Calu3 (cell line): ENCODE results near the gene CA12. TPM values are rescaled to one million over a fixed set of nuclear protein-coding genes. Genes with fewer than 3 reads are reported as not detected.

ENCODE experiments used
- BruUV-seq: library from RNA; stranded (reverse); fragments of 400-500 nt; replicated peaks from 2 replicates; lab custom pipeline; 2021; lab: Mats Ljungman, UMichigan
- CTCF ChIA-PET: fragments of 300-600 bp; sonication (Branson Sonifier 250); formaldehyde crosslinking; loops from one replicate; lab custom pipeline; 2022; ENCODE audit warnings: antibody characterized with exemption; lab: Charles Lee
- DNase-seq: peaks from one replicate; pipeline ENCODE4 v3.0.0; 2022
- H3K27ac Mint-ChIP-seq: one replicate; pipeline ENCODE4 v1.8.0; 2022; ENCODE audit warnings: mixed read lengths; ENCODE audit not compliant: unreplicated experiment
- H3K27me3 Mint-ChIP-seq: one replicate; pipeline ENCODE4 v1.8.0; 2022; ENCODE audit warnings: mixed read lengths; ENCODE audit not compliant: unreplicated experiment
- H3K36me3 Mint-ChIP-seq: one replicate; pipeline ENCODE4 v1.8.0; 2022; ENCODE audit warnings: mild to moderate bottlenecking, moderate library complexity, mixed read lengths; ENCODE audit not compliant: insufficient read depth, unreplicated experiment
- H3K4me1 Mint-ChIP-seq: one replicate; pipeline ENCODE4 v1.8.0; 2022; ENCODE audit warnings: mild to moderate bottlenecking, low read depth, mixed read lengths; ENCODE audit not compliant: unreplicated experiment
- H3K4me3 Mint-ChIP-seq: one replicate; pipeline ENCODE4 v1.8.0; 2022; ENCODE audit warnings: mild to moderate bottlenecking, low read depth, moderate library complexity, mixed read lengths; ENCODE audit not compliant: unreplicated experiment
- H3K9me3 Mint-ChIP-seq: one replicate; pipeline ENCODE4 v1.8.0; 2022; ENCODE audit warnings: low read depth, mixed read lengths; ENCODE audit not compliant: unreplicated experiment
- intact Hi-C: fragments of 100-400 bp; cut with micrococcal nuclease; formaldehyde crosslinking; loops from one replicate; pipeline ENCODE4 v1.10.0; 2022; ENCODE audit not compliant: unreplicated experiment
- total RNA-seq: library from RNA; stranded (reverse); gene quantifications from 2 replicates; pipeline ENCODE4 v1.2.3, GENCODE V29; 2022
- TF ChIP-seq, protein P1 (sequence below): fragments of 200-600 bp; IDR thresholded peaks from one replicate; pipeline ENCODE4 v1.8.0; 2022; ENCODE audit warnings: antibody characterized with exemption; ENCODE audit not compliant: unreplicated experiment

Gene CA12
- total RNA-seq, 1 experiment from 2014 or later: 21.5 TPM

DNA sequence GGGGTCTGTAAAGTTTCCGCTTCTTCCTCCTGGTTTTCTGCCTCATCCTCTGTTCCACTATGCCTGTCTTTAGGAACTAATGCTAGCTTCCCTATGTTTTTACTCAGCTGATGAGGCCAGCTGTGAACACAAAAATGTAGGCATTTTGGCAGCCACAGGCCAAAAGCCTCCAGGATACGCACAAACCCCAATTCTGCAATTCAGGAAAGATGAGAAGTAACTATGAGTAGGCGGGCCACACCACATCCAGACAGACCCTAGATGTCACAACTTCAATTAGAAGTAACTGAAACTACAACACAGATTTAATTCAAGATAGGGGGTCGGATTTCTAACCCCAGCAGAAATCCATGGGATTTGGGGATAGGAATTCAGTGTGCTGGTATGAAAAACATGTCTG lies 11.9 kb downstream of the CA12 start:
- Mint-ChIP-seq H3K4me3 (no peak overlapping the region), H3K36me3 (peaks cover 17% of the 10 kb centered on the region), H3K27ac (no peak overlapping the region), H3K27me3 (no peaks in the 10 kb centered on the region), H3K9me3 (no peaks in the 10 kb centered on the region), H3K4me1 (peaks cover 61% of the 10 kb centered on the region)
- BruUV-seq: no TSS peak
- intact Hi-C loops: no loop called here
- TF ChIP-seq, protein P1, sequence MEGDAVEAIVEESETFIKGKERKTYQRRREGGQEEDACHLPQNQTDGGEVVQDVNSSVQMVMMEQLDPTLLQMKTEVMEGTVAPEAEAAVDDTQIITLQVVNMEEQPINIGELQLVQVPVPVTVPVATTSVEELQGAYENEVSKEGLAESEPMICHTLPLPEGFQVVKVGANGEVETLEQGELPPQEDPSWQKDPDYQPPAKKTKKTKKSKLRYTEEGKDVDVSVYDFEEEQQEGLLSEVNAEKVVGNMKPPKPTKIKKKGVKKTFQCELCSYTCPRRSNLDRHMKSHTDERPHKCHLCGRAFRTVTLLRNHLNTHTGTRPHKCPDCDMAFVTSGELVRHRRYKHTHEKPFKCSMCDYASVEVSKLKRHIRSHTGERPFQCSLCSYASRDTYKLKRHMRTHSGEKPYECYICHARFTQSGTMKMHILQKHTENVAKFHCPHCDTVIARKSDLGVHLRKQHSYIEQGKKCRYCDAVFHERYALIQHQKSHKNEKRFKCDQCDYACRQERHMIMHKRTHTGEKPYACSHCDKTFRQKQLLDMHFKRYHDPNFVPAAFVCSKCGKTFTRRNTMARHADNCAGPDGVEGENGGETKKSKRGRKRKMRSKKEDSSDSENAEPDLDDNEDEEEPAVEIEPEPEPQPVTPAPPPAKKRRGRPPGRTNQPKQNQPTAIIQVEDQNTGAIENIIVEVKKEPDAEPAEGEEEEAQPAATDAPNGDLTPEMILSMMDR: no peak
- CTCF ChIA-PET: interaction anchor here (1.0 kb wide), 1 partner anchor 79 kb away, joined by 3 read pairs; no protein-coding TSS in a partner anchor
- no peak for DNase-seq

DNA sequence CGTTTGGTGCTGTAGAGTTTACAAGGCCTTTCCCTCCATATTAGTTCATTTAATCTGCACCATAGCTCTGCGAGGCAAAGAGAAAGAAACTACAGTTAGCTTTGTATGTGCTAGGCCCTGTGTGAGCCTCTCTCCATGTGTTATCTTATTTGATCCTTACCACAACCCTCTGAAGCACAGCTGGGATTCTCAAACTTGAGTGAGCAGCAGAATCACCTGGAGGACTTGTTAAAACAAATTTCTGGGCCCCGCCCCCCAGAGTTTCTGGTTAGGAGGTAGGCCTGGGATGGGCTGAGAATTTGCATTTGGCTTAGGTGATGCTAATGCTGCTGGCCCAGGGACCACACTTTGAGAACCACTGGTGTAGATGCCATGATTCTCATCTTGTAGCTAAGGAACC lies 12.3 kb downstream of the CA12 start:
- no peak for DNase-seq
- Mint-ChIP-seq H3K9me3 (no peaks in the 10 kb centered on the region), H3K36me3 (peaks cover 19% of the 10 kb centered on the region), H3K27me3 (no peaks in the 10 kb centered on the region), H3K4me1 (peaks cover 61% of the 10 kb centered on the region), H3K4me3 (no peak overlapping the region), H3K27ac (no peak overlapping the region)
- CTCF ChIA-PET: interaction anchor here (1.0 kb wide), 1 partner anchor 78 kb away, joined by 3 read pairs; no protein-coding TSS in a partner anchor
- no TSS peak for BruUV-seq
- intact Hi-C loops: no loop called here
- TF ChIP-seq, protein P1: no peak

DNA sequence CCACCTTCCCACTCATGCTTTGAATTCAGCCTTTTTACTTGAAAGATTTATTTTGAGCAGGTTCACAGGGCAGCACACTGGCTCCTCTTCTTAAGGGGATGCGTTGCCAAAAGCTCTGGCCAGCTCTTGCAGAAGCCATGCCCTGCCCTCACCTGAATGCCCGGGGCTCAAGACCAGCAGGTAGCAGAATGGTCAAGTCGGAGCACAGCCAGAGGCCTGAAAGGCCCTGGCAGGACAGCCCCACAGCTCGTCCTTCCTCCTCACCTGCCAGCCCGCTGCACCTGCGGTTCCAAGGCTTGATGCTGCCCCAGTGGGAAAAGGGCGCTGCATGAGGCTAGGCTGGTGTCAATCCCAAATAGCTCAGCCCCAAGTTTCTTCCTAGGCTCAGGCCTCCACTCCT lies 13.1 kb downstream of the CA12 start:
- Mint-ChIP-seq H3K36me3 (peaks cover 16% of the 10 kb centered on the region), H3K9me3 (no peaks in the 10 kb centered on the region), H3K4me1 (peaks cover 53% of the 10 kb centered on the region), H3K27ac (peak overlapping the region; percentile 93), H3K4me3 (no peak overlapping the region), H3K27me3 (no peaks in the 10 kb centered on the region)
- CTCF ChIA-PET: interaction anchor here (1.0 kb wide), 1 partner anchor 77 kb away, joined by 3 read pairs; no protein-coding TSS in a partner anchor
- no TSS peak for BruUV-seq
- no peak for DNase-seq
- TF ChIP-seq, protein P1: no peak
- intact Hi-C loops: no loop called here

DNA sequence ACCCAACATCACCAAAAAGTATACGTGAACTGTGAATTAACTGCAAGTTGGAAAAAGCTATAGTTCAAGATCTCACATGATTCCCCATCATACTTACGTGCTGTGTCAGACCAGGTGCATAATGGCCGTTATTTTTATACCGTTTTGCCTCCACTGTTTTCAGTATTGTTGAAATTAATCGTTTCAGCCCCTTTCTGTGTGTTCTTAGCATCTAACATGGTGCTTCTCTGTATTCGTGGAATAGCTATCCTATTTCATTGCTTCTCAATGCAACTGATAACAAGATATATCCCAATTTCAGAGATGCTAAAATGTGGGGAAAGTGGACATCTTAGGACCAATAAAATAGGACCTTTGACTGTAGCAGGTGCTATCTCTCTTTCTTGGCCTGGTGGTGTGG lies 13.7 kb downstream of the CA12 start:
- Mint-ChIP-seq H3K27me3 (no peaks in the 10 kb centered on the region), H3K4me3 (peak overlapping the region; percentile 26), H3K4me1 (peaks cover 52% of the 10 kb centered on the region), H3K27ac (peak overlapping the region; percentile 93), H3K36me3 (peaks cover 16% of the 10 kb centered on the region), H3K9me3 (no peaks in the 10 kb centered on the region)
- TSS peak; percentile 68 for BruUV-seq
- intact Hi-C loops: no loop called here
- CTCF ChIA-PET: interaction anchor here (0.5 to 1.9 kb wide), 10 partner anchors 8 to 1030 kb away, joined by 3 to 7 read pairs (median 4); partner anchors contain the start of gene CA12
- TF ChIP-seq, protein P1: no peak
- no peak for DNase-seq
